HG02678 (cell line): Measurements from ENCODE around the gene PRKCD.
A peak's percentile ranks its signal among the peaks of the same experiment; 100 is the strongest.

ENCODE experiments used
- ATAC-seq: cut with Tn5 transposase; IDR thresholded peaks from one replicate; pipeline ENCODE4 v1.9.1; 2021; ENCODE audit warnings: mild to moderate bottlenecking, moderate library complexity; ENCODE audit not compliant: unreplicated experiment

PRKCD gene

DNA sequence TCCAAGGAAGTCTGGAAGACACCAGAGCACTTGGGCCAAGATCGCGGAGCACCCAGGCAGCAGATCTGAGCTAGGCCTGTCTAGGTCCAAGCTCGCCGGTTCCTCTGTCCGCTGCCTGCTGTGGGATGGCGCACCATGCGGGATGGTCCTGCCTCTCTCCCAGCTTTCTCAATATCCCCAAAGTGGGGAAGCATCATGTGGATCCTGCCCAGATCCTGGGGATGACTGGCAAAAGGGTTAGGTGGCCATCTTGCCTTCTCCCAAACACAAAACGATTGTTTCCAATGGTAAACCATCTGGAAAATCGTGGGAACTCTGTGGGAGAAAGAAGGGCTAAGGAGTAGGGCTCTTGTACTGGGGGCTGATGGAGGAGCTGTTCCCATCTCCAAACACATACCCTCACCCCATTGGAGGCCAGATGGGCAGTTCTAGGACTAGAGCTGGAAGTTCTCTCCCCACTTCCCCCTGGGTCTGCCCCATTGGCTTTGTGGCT lies 8.9 kb downstream of the PRKCD start:
- ATAC-seq = no peak

DNA sequence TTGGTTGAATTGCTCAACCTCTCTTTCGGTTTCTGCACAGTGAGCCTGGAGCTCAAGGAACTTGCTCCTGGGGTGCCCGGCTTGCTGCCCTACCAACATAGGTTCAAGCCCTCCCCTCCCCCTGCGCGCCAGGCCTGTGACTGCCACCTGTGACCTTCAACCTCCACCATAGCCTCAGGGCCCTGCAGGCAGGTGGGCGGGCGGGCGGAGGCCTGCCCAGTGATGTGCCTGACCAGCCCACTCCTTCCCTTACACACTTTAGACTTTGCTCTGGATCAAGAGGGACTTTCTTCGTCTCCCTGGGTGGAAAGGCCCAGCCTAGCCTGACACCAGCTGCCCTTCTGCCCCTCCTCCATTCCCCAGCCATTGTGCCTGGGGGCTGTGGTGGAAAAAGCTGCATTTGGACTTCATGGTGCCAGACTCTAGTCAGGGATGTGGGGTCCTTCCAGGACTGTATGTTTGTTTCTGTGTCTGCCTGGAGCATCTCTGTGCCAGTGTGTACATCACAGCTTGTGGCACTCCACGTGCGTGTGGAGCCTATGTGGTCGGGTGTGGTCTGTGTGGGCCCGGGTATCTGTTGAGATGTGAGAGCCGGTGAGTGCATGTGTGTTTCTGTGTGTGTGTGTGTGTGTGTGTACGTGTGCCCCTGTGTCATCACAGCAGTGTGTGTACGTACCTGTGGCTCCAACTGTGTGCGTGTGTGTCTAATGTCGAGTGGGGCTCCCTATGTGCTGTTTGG lies 9.5 kb downstream of the PRKCD start:
- ATAC-seq = no peak

DNA sequence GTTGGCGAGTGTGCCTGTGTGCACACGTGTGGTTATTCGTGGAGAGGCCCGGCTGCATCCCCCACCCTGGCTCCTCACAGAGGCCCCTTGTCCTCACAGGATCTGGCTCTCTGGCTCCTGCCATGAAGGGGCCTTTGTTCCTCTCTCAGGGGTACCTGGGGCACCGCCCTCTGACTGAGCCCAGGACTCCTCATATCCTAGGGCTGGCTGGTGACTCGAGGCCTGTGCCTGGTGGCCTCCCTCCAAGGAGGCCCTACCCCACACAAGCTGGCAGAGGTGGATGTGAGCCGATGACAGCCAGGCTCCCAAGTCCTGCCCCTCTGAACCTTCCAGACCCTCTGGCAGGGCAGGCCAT lies 10.0 kb downstream of the PRKCD start:
- ATAC-seq = no peak

DNA sequence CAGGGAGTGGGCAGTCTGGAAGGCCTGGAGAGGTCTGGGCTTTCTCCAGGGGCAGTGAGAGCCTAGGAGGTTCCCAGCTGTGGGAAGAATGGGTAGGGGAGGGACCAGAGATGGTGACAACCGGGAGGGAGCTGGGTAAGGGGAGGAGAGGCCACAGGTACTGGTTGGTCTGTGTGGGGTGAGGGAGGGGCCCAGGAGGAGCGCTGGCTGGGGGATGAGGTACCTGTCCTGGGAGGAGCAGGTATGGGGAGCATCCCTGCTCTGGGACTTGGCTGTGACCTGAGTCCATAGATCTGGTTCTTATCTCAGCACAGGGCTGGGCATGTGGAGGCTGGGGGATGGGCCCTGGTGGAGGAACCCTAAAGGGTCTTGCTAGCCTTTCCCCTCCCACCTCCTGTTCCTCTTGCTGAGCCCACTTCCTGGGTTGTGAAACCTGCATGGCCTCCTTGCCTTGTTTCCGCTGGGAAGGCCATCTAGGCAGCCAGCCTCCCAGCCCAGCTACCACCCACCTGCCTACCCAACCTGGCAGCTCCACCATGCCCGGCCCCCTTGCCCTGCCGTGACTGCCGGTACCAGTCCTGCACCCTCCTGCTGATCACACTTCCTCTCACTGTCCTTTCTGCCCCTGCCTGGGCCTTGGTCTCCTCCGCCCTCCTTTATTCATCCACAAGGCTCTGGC lies 11.0 kb downstream of the PRKCD start:
- no peak for ATAC-seq

- no peak for ATAC-seq
Observed at GRCh38 chr3:53173107-53173506, 12.1 kb downstream of the PRKCD start.

GRCh38 chr3:53174346-53175250 lies 13.6 kb downstream of the PRKCD start:
- ATAC-seq = peak; percentile 54

- no peak for ATAC-seq
Observed at GRCh38 chr3:53175613-53176540, 14.9 kb downstream of the PRKCD start.

- ATAC-seq = no peak
Observed at GRCh38 chr3:53178246-53178645, 17.2 kb downstream of the PRKCD start.

- ATAC-seq = no peak
Observed at GRCh38 chr3:53179580-53179979, 18.6 kb downstream of the PRKCD start.

DNA sequence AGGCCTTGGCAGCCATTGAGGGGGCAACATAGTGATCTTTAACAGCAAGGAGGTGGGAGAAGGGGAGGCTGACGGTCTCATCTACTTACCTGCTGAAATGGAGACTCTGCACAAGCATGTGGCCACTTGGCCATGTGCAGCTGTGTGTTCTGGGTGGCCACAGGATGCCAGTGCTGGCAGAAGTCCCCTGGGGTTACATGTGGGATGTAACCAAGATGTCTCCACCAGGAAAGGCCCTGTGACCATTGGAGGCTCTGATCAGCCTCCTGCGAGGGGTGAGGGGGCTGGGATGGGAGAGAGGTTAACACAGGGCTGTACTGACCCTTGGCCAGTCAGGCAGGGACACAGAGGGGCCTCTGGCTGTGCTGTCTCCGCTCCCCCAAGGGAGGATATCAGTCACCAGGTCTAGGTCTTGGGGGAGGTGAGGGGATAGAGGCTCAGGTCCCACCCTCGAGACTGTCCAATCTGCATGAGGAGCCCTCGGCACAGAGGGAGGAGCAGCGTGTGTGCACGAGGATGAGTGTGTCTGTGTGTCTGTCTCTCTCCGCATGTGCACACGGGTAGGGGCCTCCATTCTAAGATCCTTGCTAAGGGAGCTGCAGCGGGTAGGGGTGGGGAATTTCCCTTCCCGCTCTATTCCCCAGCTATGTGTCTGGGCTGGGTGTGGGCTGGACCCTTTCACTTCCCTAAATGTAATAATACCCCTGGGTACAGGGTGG lies 19.5 kb downstream of the PRKCD start:
- ATAC-seq = peak; percentile 96

DNA sequence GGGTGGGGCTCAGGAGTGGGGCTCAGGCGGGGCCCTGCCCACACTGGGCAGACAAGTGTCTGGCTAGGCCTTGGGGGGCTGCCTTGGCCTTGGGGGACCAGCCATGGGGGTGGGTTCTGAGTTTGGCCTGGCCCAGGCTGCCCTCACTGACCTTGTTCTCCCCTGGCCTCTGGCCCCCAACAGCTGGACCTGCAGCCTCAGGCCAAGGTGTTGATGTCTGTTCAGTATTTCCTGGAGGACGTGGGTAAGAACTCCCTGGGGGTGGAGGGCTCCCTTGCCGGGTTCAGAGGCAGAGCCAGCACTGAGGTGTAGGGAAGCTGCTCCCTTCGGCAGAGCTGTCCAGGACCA lies 20.0 kb downstream of the PRKCD start:
- no peak for ATAC-seq

DNA sequence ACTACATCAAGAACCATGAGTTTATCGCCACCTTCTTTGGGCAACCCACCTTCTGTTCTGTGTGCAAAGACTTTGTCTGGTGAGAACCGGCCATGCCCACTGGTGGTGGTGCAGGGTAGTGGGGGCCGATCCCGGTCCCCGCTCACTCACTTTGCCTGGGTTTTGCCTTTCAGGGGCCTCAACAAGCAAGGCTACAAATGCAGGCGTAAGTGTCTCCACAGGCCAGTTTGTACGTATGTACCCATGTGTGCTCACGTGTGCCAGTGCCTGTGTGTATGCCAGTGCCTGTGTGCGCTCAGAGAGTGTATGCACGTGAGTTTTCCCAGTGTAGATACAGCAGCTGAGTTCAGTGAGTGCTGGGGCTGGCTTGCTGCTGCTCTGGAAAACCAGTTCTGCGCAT lies 20.5 kb downstream of the PRKCD start:
- ATAC-seq = no peak

DNA sequence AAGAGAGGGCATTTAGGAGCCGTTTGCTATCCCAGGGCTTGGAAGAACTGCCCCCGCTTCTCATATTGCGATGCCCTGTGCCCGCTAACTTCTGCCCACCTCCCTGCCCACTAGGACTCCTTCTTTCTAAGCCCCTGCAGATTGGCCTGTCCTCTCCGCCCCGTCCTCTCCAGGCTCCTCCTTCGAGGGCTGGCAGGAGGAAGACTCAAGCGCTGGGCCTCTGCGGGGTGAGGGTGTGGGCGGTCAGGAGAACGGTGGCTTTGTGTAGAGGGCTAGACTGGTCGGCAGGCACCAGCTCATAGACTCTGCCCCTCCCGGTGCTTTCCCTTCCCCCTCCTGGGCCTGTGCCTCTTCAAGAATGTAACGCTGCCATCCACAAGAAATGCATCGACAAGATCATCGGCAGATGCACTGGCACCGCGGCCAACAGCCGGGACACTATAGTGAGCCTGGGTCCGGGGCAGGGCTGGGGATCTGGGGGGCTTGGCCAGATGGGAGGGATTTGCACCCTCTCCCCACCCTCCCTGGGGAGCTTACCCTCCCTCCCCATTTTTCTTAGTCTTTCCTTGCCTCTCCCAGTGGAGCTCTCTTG lies 21.9 kb downstream of the PRKCD start:
- ATAC-seq = no peak

DNA sequence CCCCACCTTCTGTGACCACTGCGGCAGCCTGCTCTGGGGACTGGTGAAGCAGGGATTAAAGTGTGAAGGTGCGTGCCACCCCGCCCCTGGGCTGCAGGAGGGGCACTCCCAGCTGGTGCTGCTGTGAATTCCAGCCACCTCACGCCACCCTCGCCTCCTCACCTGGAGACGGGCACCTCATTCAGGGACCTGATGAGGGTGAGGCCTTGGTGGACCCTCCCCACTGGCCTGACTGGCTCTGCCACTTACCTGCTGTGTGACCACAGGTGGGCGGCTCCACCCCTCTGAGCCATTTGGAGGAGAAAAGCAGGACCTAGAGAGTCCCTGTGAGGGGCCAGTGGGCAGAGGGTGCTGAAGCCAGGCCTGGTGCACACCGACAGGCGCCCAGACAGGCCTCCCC lies 22.5 kb downstream of the PRKCD start:
- no peak for ATAC-seq

DNA sequence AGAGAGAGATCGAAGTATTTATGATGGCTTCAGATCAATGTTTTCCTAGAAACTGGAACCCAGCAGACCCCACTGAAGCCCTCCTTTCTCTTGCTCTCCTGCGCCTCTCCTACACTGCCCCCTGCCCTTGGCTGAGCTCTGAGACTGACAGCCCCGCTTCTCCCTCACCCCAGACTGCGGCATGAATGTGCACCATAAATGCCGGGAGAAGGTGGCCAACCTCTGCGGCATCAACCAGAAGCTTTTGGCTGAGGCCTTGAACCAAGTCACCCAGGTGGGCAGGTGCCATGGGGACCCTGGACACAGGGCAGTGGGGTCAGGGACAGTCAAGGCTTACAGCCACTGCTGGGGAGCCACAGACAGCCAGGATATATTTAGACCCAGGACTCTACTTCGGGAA lies 23.7 kb downstream of the PRKCD start:
- ATAC-seq = no peak

GRCh38 chr3:53185761-53186465 lies 24.9 kb downstream of the PRKCD start:
- ATAC-seq = no peak

DNA sequence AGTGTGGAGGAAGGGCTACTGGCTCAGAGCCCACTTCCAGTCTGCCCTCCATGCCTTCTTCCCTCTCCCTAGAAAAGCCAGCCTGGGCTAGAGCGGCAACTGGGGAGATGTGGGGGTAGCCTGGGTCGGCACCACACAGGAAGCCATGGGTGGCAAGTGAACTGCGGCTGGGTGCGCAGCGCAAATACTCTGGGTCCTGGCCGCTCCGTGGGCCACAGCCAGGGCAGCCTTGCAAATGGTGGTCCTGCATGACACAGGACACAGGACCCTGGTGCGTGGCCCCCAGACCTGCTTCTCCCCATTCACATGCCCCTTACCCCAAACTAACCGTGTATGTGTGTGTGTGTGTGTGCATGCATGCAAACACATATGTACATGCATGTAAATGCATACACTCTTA lies 25.7 kb downstream of the PRKCD start:
- ATAC-seq = no peak

GRCh38 chr3:53187430-53187829 lies 26.4 kb downstream of the PRKCD start:
- no peak for ATAC-seq

- ATAC-seq = no peak
Observed at GRCh38 chr3:53188136-53188685, 27.2 kb downstream of the PRKCD start.
